SK-N-SH treated with all-trans-retinoic acid at 6 μM for 48 hours (cell line): ENCODE measurements around the gene WTAP.

Experiments used
- CSRNP3 ChIP-seq: fragments of 250-450 bp; sonication (Bioruptor Pico); IDR thresholded peaks from 2 replicates; pipeline ENCODE4 v1.5.1; 2021; ENCODE audit warnings: mild to moderate bottlenecking, moderate library complexity
- ESRRG ChIP-seq: fragments of 250-450 bp; sonication (Bioruptor Pico); IDR thresholded peaks from 2 replicates; pipeline ENCODE4 v1.6.1; 2021; ENCODE audit warnings: mild to moderate bottlenecking
- ISL1 ChIP-seq: fragments of 250-450 bp; sonication (Bioruptor Pico); IDR thresholded peaks from 2 replicates; pipeline ENCODE4 v2.1.2; 2022; ENCODE audit warnings: mild to moderate bottlenecking, moderate library complexity
- TCF4 ChIP-seq: fragments of 250-450 bp; sonication (Bioruptor Pico); IDR thresholded peaks from 2 replicates; pipeline ENCODE4 v1.8.0; 2021; ENCODE audit warnings: mild to moderate bottlenecking, moderate library complexity, borderline replicate concordance
- TOX ChIP-seq: fragments of 250-450 bp; sonication (Bioruptor Pico); IDR thresholded peaks from 2 replicates; pipeline ENCODE4 v1.8.0; 2021; ENCODE audit warnings: mild to moderate bottlenecking, moderate library complexity, borderline replicate concordance
- ZFP30 ChIP-seq: fragments of 450-650 bp; formaldehyde crosslinking; IDR thresholded peaks from 2 replicates; pipeline ENCODE4 v1.5.0; 2022; ENCODE audit warnings: mild to moderate bottlenecking, moderate library complexity
- ZNF565 ChIP-seq: fragments of 450-650 bp; formaldehyde crosslinking; conservative IDR thresholded peaks from 2 replicates; pipeline ENCODE4 v1.5.0; 2020; ENCODE audit warnings: low read depth, mild to moderate bottlenecking, moderate library complexity
- ZNF70 ChIP-seq: fragments of 450-650 bp; formaldehyde crosslinking; IDR thresholded peaks from 2 replicates; pipeline ENCODE4 v1.5.0; 2020; ENCODE audit warnings: mild to moderate bottlenecking, moderate library complexity
- TF ChIP-seq, protein P1 (sequence below): fragments of 250-450 bp; sonication (Bioruptor Pico); IDR thresholded peaks from 2 replicates; pipeline ENCODE4 v1.8.0; 2020; ENCODE audit warnings: mild to moderate bottlenecking, moderate library complexity, borderline replicate concordance

GRCh38 chr6:159758031-159759001 is 31.0 kb downstream of the WTAP start:
- no peak for TF ChIP-seq TOX (CRISPR knock-in tag)
- TF ChIP-seq, protein P1, sequence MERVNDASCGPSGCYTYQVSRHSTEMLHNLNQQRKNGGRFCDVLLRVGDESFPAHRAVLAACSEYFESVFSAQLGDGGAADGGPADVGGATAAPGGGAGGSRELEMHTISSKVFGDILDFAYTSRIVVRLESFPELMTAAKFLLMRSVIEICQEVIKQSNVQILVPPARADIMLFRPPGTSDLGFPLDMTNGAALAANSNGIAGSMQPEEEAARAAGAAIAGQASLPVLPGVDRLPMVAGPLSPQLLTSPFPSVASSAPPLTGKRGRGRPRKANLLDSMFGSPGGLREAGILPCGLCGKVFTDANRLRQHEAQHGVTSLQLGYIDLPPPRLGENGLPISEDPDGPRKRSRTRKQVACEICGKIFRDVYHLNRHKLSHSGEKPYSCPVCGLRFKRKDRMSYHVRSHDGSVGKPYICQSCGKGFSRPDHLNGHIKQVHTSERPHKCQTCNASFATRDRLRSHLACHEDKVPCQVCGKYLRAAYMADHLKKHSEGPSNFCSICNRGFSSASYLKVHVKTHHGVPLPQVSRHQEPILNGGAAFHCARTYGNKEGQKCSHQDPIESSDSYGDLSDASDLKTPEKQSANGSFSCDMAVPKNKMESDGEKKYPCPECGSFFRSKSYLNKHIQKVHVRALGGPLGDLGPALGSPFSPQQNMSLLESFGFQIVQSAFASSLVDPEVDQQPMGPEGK (CRISPR knock-in tag), result no peak
- TF ChIP-seq ZNF70 (CRISPR knock-in tag), result no peak
- TF ChIP-seq ISL1 (CRISPR knock-in tag), result no peak
- no peak for TF ChIP-seq ZFP30 (CRISPR knock-in tag)
- no peak for TF ChIP-seq CSRNP3 (CRISPR knock-in tag)
- no peak for TF ChIP-seq ESRRG
- no peak for TF ChIP-seq ZNF565 (CRISPR knock-in tag)
- TF ChIP-seq TCF4 (CRISPR knock-in tag), result no peak
